ENCODE results near the gene PIGU.

GRCh38 chr20:34535857-34536256, 141.0 kb downstream of the PIGU start:
- TF ChIP-seq POLR2AphosphoS5 (IDR thresholded peaks at IDR 0.05; ENCODE audit: low read depth) (no peak), REST (IDR thresholded peaks at IDR 0.05; ENCODE audit: insufficient replicate concordance, low read depth) (no peak), GABPA (IDR thresholded peaks at IDR 0.05; ENCODE audit: low read depth) (no peak)
- TF ChIP-seq, protein P1, sequence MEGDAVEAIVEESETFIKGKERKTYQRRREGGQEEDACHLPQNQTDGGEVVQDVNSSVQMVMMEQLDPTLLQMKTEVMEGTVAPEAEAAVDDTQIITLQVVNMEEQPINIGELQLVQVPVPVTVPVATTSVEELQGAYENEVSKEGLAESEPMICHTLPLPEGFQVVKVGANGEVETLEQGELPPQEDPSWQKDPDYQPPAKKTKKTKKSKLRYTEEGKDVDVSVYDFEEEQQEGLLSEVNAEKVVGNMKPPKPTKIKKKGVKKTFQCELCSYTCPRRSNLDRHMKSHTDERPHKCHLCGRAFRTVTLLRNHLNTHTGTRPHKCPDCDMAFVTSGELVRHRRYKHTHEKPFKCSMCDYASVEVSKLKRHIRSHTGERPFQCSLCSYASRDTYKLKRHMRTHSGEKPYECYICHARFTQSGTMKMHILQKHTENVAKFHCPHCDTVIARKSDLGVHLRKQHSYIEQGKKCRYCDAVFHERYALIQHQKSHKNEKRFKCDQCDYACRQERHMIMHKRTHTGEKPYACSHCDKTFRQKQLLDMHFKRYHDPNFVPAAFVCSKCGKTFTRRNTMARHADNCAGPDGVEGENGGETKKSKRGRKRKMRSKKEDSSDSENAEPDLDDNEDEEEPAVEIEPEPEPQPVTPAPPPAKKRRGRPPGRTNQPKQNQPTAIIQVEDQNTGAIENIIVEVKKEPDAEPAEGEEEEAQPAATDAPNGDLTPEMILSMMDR (IDR thresholded peaks at IDR 0.05; ENCODE audit: insufficient read depth, low read length) = no peak

Measured in HL-60 (cell line).